PC-3 (cell line): Measurements from ENCODE around the gene ERP44.

Experiments
- EZH2 ChIP-seq: fragments of 300-600 bp; sonication (generic); IDR thresholded peaks from one replicate; pipeline ENCODE4 v1.6.1; 2017; ENCODE audit warnings: antibody characterized with exemption, mild to moderate bottlenecking, low read length; ENCODE audit not compliant: unreplicated experiment
- EZH2phosphoT487 ChIP-seq: fragments of 300-600 bp; sonication (generic); IDR thresholded peaks from 2 replicates; pipeline ENCODE4 v1.6.1; 2018; ENCODE audit warnings: mild to moderate bottlenecking, antibody characterized with exemption, low read length, borderline replicate concordance
- TF ChIP-seq, protein P1 (sequence below): fragments of 300-600 bp; sonication (generic); conservative IDR thresholded peaks from 2 replicates; pipeline ENCODE4 v1.5.1; 2017; ENCODE audit warnings: antibody characterized with exemption, low read depth, mild to moderate bottlenecking, low read length

DNA sequence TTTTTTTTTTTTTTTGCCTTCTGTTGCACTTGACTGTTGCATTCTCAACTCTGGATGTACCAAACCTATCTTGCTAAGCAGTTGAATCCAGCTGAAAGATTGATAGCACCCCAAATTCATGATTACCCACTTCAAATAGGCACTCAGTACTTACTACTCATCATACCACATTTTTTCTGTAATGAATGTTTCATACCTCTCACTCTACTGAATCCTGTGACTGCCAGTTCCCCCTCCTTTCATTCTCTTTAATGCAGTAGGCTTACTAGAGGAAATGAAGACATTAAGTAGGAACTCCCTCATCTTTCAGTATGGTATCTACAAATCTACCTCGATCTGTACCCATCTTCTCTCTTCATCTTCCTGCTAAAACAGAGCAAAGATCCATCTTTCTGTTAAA lies 7.1 kb upstream of the ERP44 start:
- TF ChIP-seq, protein P1, sequence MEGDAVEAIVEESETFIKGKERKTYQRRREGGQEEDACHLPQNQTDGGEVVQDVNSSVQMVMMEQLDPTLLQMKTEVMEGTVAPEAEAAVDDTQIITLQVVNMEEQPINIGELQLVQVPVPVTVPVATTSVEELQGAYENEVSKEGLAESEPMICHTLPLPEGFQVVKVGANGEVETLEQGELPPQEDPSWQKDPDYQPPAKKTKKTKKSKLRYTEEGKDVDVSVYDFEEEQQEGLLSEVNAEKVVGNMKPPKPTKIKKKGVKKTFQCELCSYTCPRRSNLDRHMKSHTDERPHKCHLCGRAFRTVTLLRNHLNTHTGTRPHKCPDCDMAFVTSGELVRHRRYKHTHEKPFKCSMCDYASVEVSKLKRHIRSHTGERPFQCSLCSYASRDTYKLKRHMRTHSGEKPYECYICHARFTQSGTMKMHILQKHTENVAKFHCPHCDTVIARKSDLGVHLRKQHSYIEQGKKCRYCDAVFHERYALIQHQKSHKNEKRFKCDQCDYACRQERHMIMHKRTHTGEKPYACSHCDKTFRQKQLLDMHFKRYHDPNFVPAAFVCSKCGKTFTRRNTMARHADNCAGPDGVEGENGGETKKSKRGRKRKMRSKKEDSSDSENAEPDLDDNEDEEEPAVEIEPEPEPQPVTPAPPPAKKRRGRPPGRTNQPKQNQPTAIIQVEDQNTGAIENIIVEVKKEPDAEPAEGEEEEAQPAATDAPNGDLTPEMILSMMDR, result no peak
- TF ChIP-seq EZH2phosphoT487, result no peak
- no peak for TF ChIP-seq EZH2
